GM12878 (cell line): ENCODE measurements around the gene ZNF792. TPM values are rescaled to one million over a fixed set of nuclear protein-coding genes. Genes with fewer than 3 reads are reported as not detected.
A peak's percentile ranks its signal among the peaks of the same experiment; 100 is the strongest.
"Not testable (repeated sequence)": the region's sequence is repeated elsewhere in the genome, so short reads cannot be mapped to it uniquely, and the experiment has no call there.

Experiments
- ATAC-seq: fragments of 200-7000 bp; cut with Tn5 transposase; 3 replicates; pipeline ENCODE4 v1.9.1; 2020; ENCODE audit warnings: mild to moderate bottlenecking, moderate library complexity
- BruUV-seq: library from RNA; stranded (reverse); fragments of 400-500 nt; replicated peaks from 2 replicates; lab custom pipeline; 2021; lab: Mats Ljungman, UMichigan
- CTCF ChIA-PET: fragments of 300-600 bp; sonication (Branson Sonifier 250); formaldehyde crosslinking; extraction: SDS; loops from one replicate; lab custom pipeline; 2021; ENCODE audit warnings: inconsistent platforms; lab: Yijun Ruan, JAX
- POLR2A ChIA-PET: fragments of 350-600 bp; formaldehyde crosslinking; extraction: SDS; loops from one replicate; lab custom pipeline; 2021; ENCODE audit warnings: inconsistent platforms; lab: Charles Lee
- RAD21 ChIA-PET: fragments of 300-600 bp; sonication (Branson Sonifier 250); formaldehyde crosslinking; loops from one replicate; lab custom pipeline; 2023; ENCODE audit warnings: antibody characterized with exemption; ENCODE audit not compliant: unreplicated experiment; lab: Charles Lee
- SMC1A ChIA-PET: fragments of 300-600 bp; sonication (Branson Sonifier 250); formaldehyde crosslinking; loops from one replicate; lab custom pipeline; 2023; ENCODE audit not compliant: unreplicated experiment, uncharacterized antibody; lab: Charles Lee
- DNase-seq: peaks from one replicate; pipeline ENCODE4 v3.0.0-alpha.2; 2011; ENCODE audit warnings: low read depth, low spot score
- FAIRE-seq: peaks from 3 replicates; lab custom pipeline; 2011; peaks lifted over from hg19 to GRCh38; lab: Jason Lieb, UNC
- H2AFZ ChIP-seq: 2 replicates; pipeline ENCODE4 v1.6.0; 2011; ENCODE audit warnings: low read depth, low read length, control low read depth; ENCODE audit not compliant: control insufficient read depth
- H3K27ac ChIP-seq: 2 replicates; pipeline ENCODE4 v1.5.1; 2011; ENCODE audit warnings: control low read depth; ENCODE audit not compliant: control insufficient read depth, insufficient read depth
- H3K27me3 ChIP-seq, 2 experiments: replicated peaks in 1 of 2; 2 replicates each; pipeline versions ENCODE4 v1.6.0 to v1.6.1; 2011; ENCODE audit warnings: low read length in 1 of 2; ENCODE audit not compliant: control insufficient read depth in 2 of 2, insufficient read depth in 2 of 2
- H3K36me3 ChIP-seq, 2 experiments: 2 replicates each; pipeline ENCODE4 v1.5.1; 2011; ENCODE audit warnings: low read length in 1 of 2; ENCODE audit not compliant: control insufficient read depth in 2 of 2, insufficient read depth in 2 of 2
- H3K4me1 ChIP-seq: 2 replicates; pipeline ENCODE4 v1.6.1; 2011; ENCODE audit warnings: mild to moderate bottlenecking, low read length, moderate library complexity, mixed read lengths; ENCODE audit not compliant: control insufficient read depth, insufficient read depth
- H3K4me2 ChIP-seq: 2 replicates; pipeline ENCODE4 v1.6.0; 2011; ENCODE audit warnings: control low read depth; ENCODE audit not compliant: control insufficient read depth, insufficient read depth
- H3K4me3 ChIP-seq: fragments of 200-600 bp; sonication (generic); 2 replicates; pipeline ENCODE4 v1.5.1; 2016
- H3K79me2 ChIP-seq: 2 replicates; pipeline ENCODE4 v1.6.0; 2011; ENCODE audit warnings: low read length; ENCODE audit not compliant: control insufficient read depth, insufficient read depth
- H3K9ac ChIP-seq: 2 replicates; pipeline ENCODE4 v1.8.0; 2011; ENCODE audit warnings: low read length, control low read depth, mixed read lengths; ENCODE audit not compliant: control insufficient read depth, insufficient read depth
- H3K9me3 ChIP-seq: replicated peaks from 3 replicates; pipeline ENCODE4 v1.5.1; 2011; ENCODE audit warnings: mild to moderate bottlenecking, low read length; ENCODE audit not compliant: control insufficient read depth, insufficient read depth
- H4K20me1 ChIP-seq: 2 replicates; pipeline ENCODE4 v1.6.0; 2011; ENCODE audit not compliant: control insufficient read depth, insufficient read depth
- ASH2L ChIP-seq: fragments of 300-600, 200-600 bp; sonication (generic); IDR thresholded peaks from 2 replicates; pipeline ENCODE4 v1.6.1; 2017; ENCODE audit warnings: low read depth, mild to moderate bottlenecking, borderline replicate concordance
- BRCA1 ChIP-seq: IDR thresholded peaks from 2 replicates; pipeline ENCODE4 v1.6.1; 2011; ENCODE audit warnings: low read depth, low read length, improper control_type of control experiment
- CEBPB ChIP-seq, 2 experiments: fragments of 150-350 bp in 1 of 2; IDR thresholded peaks; 2 replicates each; pipeline ENCODE4 v1.6.1; 2012 to 2014; ENCODE audit warnings: low read depth in 2 of 2, low read length in 2 of 2, borderline replicate concordance in 1 of 2, inconsistent platforms in 1 of 2
- ETV6 ChIP-seq, 2 experiments: fragments of 450-650 bp in 1 of 2; IDR thresholded peaks in 1 of 2; conservative IDR thresholded peaks in 1 of 2; 2 replicates each; pipeline ENCODE4 v1.6.1; 2014; ENCODE audit warnings: antibody characterized with exemption in 1 of 2, borderline replicate concordance in 1 of 2, low read depth in 1 of 2, mild to moderate bottlenecking in 1 of 2, moderate library complexity in 1 of 2
- FOXK2 ChIP-seq: fragments of 450-650 bp; IDR thresholded peaks from 2 replicates; pipeline ENCODE4 v1.6.1; 2017; ENCODE audit warnings: mild to moderate bottlenecking, moderate library complexity
- GATAD2B ChIP-seq: fragments of 450-650 bp; conservative IDR thresholded peaks from 2 replicates; pipeline ENCODE4 v1.6.1; 2017; ENCODE audit warnings: low read depth, mild to moderate bottlenecking, moderate library complexity
- HDAC2 ChIP-seq: fragments of 200-600 bp; sonication (generic); IDR thresholded peaks from 2 replicates; pipeline ENCODE4 v1.6.1; 2017
- NR2C2 ChIP-seq: IDR thresholded peaks from 2 replicates; pipeline ENCODE4 v1.6.1; 2011; ENCODE audit warnings: borderline replicate concordance, low read depth; ENCODE audit not compliant: control insufficient read depth, insufficient read length
- RAD51 ChIP-seq: fragments of 450-650 bp; IDR thresholded peaks from 2 replicates; pipeline ENCODE4 v1.6.1; 2016; ENCODE audit warnings: moderate library complexity, mild to moderate bottlenecking, inconsistent platforms
- RFX5 ChIP-seq: IDR thresholded peaks from 2 replicates; pipeline ENCODE4 v1.6.1; 2011; ENCODE audit warnings: low read depth, low read length, improper control_type of control experiment
- SIN3A ChIP-seq: IDR thresholded peaks from 2 replicates; pipeline ENCODE4 v1.6.1; 2012; ENCODE audit warnings: low read depth, low read length, improper control_type of control experiment
- STAT3 ChIP-seq: IDR thresholded peaks from 2 replicates; pipeline ENCODE4 v1.6.1; 2011; ENCODE audit warnings: low read depth, low read length, improper control_type of control experiment
- ZNF207 ChIP-seq: fragments of 450-650 bp; IDR thresholded peaks from 2 replicates; pipeline ENCODE4 v1.6.1; 2014; ENCODE audit warnings: antibody characterized with exemption, mild to moderate bottlenecking, borderline replicate concordance
- WGBS: methylation state at CpG from one replicate; pipeline ENCODE4 v1.1.6; 2016; ENCODE audit warnings: low lambda C conversion rate; ENCODE audit not compliant: insufficient replicate concordance, insufficient coverage; ENCODE audit errors: missing lambda C conversion rate; 5-methylcytosine and 5-hydroxymethylcytosine counted together
- in situ Hi-C: fragments of 300-500 bp; cut with MboI; formaldehyde crosslinking; loops from 9 replicates; pipeline ENCODE4 v1.14.3; 2018; ENCODE audit warnings: mixed read lengths
- intact Hi-C: fragments of 100-400 bp; cut with micrococcal nuclease; formaldehyde crosslinking; loops from one replicate; pipeline ENCODE4 v1.14.2; 2022; ENCODE audit not compliant: unreplicated experiment
- polyA plus RNA-seq, 11 experiments: library from polyadenylated mRNA; depleted of rRNA in 4 of 11; unstranded in 6 of 11; stranded (reverse) in 5 of 11; fragments of >200 nt; fragmentation: Nextera tagmentation in 4 of 11; fragmentation: Illumina TruSeq in 1 of 11; extraction: Ambion mirVana in 4 of 11; extraction: Trizol in 1 of 11; gene quantifications; 1 replicate in 1 of 11; 2 replicates in 10 of 11; pipeline versions ENCODE4 v1.2.1 to v1.2.3, GENCODE V29; 2011 to 2016; ENCODE audit warnings: inconsistent platforms in 2 of 11, missing spikeins in 2 of 11, low read depth in 1 of 11
- total RNA-seq, 4 experiments: library from RNA; depleted of rRNA in 3 of 4; stranded (reverse); fragments of >200 nt in 3 of 4; fragmentation: Illumina TruSeq in 1 of 4; extraction: Trizol in 1 of 4; gene quantifications; 2 replicates each; pipeline versions ENCODE4 v1.2.1 to v1.2.3, GENCODE V29; 2013 to 2021

The ZNF792 gene
- total and polyA plus RNA-seq, 10 of the 15 experiments (the other 5 are each of a cell fraction or from before 2014, with no cell fraction given): 0.53 to 4.8 (median 1.3) TPM

DNA sequence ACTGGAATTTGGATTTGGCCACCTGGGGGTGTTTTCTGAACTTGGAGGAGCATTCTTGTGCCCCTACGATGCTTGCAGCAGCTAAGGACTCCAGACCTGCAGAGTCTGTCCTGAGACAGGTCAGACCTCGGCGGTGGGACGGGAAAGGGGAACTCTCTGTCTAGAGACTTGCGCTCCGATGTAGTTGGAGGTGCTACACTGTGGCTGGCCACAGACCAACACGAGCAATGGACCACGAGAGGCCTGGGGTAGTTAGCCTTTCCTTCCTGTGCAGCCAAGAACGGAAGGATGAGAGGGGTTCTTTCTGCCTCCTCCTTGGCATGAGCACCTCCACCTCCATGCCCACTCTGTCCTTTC lies 30.2 kb upstream of the ZNF792 start:
- in situ Hi-C loops: no loop called here
- TF ChIP-seq FOXK2 (no peak), HDAC2 (no peak), RFX5 (no peak), NR2C2 (no peak), BRCA1 (no peak), GATAD2B (no peak), ETV6 (conservative IDR thresholded peaks at IDR 0.05 in 1 of 2, IDR thresholded peaks at IDR 0.05 in 1 of 2; ENCODE audit: borderline replicate concordance in 1 of 2, low read depth in 1 of 2) (no peak), ASH2L (no peak), SIN3A (no peak), STAT3 (no peak), CEBPB (IDR thresholded peaks at IDR 0.05; ENCODE audit: borderline replicate concordance in 1 of 2, low read depth in 2 of 2, low read length in 2 of 2) (no peak), ZNF207 (no peak), RAD51 (no peak)
- BruUV-seq: no TSS peak
- H3K4me1 ChIP-seq: peaks cover 24% of the 10 kb centered on the region
- FAIRE-seq: no peak
- no peak overlapping the region for H3K27ac ChIP-seq
- no peaks in the 10 kb centered on the region for H4K20me1 ChIP-seq
- SMC1A ChIA-PET: interaction anchor here (0.6 kb wide), 1 partner anchor 9 kb away, joined by 3 read pairs; no protein-coding TSS in a partner anchor
- H3K9ac ChIP-seq: no peak overlapping the region
- H3K4me3 ChIP-seq: no peak overlapping the region
- peak overlapping the region; percentile 10; the same call in 1 of the 2 replicates for H2AFZ ChIP-seq
- no peaks in the 10 kb centered on the region for H3K27me3 ChIP-seq
- WGBS: 65% methylated on average over 9 of the region's 9 CpGs
- POLR2A ChIA-PET: no interaction called here
- no peak for ATAC-seq
- CTCF ChIA-PET: interaction anchor here (0.6 kb wide), 1 partner anchor 779 kb away, joined by 3 read pairs; no protein-coding TSS in a partner anchor
- no peak overlapping the region for H3K4me2 ChIP-seq
- no peaks in the 10 kb centered on the region for H3K79me2 ChIP-seq
- RAD21 ChIA-PET: no interaction called here
- intact Hi-C loops: no loop called here
- no peaks in the 10 kb centered on the region; the same call in 2 of the 3 replicates for H3K9me3 ChIP-seq
- H3K36me3 ChIP-seq: no peaks in the 10 kb centered on the region
- DNase-seq: no peak

DNA sequence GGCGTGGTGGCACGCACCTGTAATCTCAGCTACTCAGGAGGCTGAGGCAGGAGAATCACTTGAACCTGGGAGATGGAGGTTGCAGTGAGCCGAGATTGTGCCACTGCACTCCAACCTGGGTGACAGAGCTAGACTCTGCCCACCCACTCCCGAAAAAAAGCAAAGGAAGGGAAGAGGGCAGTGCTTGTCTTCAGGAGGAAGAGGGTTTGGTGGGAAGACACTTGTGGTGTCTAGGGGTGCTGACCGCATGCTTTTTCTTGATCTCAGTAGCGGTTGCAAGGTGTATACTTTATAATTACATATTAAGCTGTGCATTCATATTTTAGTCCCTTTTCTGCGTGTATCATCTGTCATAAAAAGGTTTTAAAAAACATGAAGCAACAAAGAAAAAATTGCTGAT lies 28.6 kb upstream of the ZNF792 start:
- CTCF ChIA-PET: interaction anchor here (1.5 to 4.6 kb wide), 2 partner anchors 20 to 52 kb away, joined by 4 to 26 read pairs; no protein-coding TSS in a partner anchor
- H3K4me1 ChIP-seq, in situ Hi-C loops, H3K4me3 ChIP-seq, BruUV-seq, H3K27me3 ChIP-seq, FAIRE-seq, H3K4me2 ChIP-seq, H3K79me2 ChIP-seq, H3K36me3 ChIP-seq, ATAC-seq, H3K9me3 ChIP-seq, H3K9ac ChIP-seq, intact Hi-C loops, H2AFZ ChIP-seq, H4K20me1 ChIP-seq, POLR2A ChIA-PET, H3K27ac ChIP-seq, SMC1A ChIA-PET, DNase-seq, RAD21 ChIA-PET: not testable (repeated sequence)
- 69% methylated on average over 7 of the region's 7 CpGs for WGBS
